GM23338 (cell line): Measurements from ENCODE around the gene MAT2A.

ENCODE experiments used
- CREB1 ChIP-seq: fragments of 250-450 bp; sonication (Bioruptor Pico); IDR thresholded peaks from 2 replicates; pipeline ENCODE4 v1.5.0; 2020; ENCODE audit warnings: low read depth, mild to moderate bottlenecking, moderate library complexity
- ETS1 ChIP-seq: IDR thresholded peaks from 2 replicates; pipeline ENCODE4 v1.6.1; 2016; ENCODE audit warnings: antibody characterized with exemption
- EZH2 ChIP-seq: fragments of 200-600 bp; sonication (generic); IDR thresholded peaks from one replicate; pipeline ENCODE4 v1.8.0; 2017; ENCODE audit warnings: antibody characterized with exemption, mild to moderate bottlenecking, low read depth; ENCODE audit not compliant: unreplicated experiment
- EZH2phosphoT487 ChIP-seq: fragments of 200-600 bp; sonication (generic); IDR thresholded peaks from one replicate; pipeline ENCODE4 v1.8.1; 2018; ENCODE audit warnings: antibody characterized with exemption; ENCODE audit not compliant: unreplicated experiment
- JUNB ChIP-seq: IDR thresholded peaks from one replicate; pipeline ENCODE4 v1.6.1; 2016; ENCODE audit warnings: antibody characterized with exemption; ENCODE audit not compliant: unreplicated experiment
- POLR2AphosphoS5 ChIP-seq: IDR thresholded peaks from 2 replicates; pipeline ENCODE4 v1.6.1; 2016; ENCODE audit warnings: antibody characterized with exemption, low read depth
- STAT1 ChIP-seq: IDR thresholded peaks from one replicate; pipeline ENCODE4 v1.6.1; 2016; ENCODE audit warnings: antibody characterized with exemption; ENCODE audit not compliant: unreplicated experiment
- ZNF114 ChIP-seq: fragments of 250-450 bp; sonication (Bioruptor Pico); IDR thresholded peaks from 2 replicates; pipeline ENCODE4 v1.5.0; 2020; ENCODE audit warnings: mild to moderate bottlenecking, moderate library complexity
- TF ChIP-seq, protein P1 (sequence below), 2 experiments: fragments of 200-600 bp in 1 of 2; sonication (generic) in 1 of 2; conservative IDR thresholded peaks; 2 replicates each; pipeline versions ENCODE4 v1.5.1 to v1.6.1; 2016 to 2017; ENCODE audit warnings: antibody characterized with exemption in 2 of 2, low read depth in 2 of 2, mild to moderate bottlenecking in 2 of 2, moderate library complexity in 1 of 2
- TF ChIP-seq, protein P2 (sequence below): IDR thresholded peaks from one replicate; pipeline ENCODE4 v1.6.1; 2018; ENCODE audit warnings: antibody characterized with exemption; ENCODE audit not compliant: unreplicated experiment

DNA sequence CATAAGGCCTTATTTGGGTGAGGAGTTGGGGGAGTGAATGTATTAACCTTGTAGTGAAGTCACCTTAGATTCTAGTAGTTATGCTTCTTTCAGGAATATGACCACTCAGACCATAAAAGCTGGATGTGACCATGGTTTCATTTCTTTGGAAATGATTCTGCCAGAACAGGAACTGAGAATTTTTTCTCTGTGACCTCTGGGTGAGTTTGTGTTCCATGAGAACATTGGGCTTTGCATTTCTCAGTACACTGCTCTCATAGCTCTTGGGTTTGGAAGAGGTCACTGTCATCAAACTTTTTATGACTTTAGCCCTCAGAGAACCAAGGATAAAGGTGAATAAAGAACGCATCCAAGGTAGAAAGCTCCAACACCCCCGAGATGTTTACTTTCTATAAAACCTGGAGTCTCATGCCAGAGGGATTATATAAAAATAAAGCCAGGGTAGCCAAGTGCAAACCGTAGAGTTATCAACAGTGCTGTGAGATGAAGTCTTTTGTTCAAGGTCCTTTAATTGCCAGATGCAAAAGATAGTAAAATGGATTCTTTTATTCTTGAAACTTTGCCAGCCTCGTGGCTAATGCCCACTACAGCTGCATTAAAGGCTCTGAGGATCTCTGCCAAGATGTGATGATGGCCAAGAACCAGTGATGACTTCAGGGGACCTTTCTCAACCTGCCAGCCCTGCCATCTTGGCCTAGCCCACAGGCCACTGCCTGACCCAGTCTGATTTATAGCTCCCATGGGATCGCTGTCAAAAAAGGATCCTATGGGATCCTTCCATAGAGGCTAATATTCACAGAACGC, 27.8 kb upstream of the MAT2A start:
- TF ChIP-seq, protein P1, sequence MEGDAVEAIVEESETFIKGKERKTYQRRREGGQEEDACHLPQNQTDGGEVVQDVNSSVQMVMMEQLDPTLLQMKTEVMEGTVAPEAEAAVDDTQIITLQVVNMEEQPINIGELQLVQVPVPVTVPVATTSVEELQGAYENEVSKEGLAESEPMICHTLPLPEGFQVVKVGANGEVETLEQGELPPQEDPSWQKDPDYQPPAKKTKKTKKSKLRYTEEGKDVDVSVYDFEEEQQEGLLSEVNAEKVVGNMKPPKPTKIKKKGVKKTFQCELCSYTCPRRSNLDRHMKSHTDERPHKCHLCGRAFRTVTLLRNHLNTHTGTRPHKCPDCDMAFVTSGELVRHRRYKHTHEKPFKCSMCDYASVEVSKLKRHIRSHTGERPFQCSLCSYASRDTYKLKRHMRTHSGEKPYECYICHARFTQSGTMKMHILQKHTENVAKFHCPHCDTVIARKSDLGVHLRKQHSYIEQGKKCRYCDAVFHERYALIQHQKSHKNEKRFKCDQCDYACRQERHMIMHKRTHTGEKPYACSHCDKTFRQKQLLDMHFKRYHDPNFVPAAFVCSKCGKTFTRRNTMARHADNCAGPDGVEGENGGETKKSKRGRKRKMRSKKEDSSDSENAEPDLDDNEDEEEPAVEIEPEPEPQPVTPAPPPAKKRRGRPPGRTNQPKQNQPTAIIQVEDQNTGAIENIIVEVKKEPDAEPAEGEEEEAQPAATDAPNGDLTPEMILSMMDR (conservative IDR thresholded peaks at IDR 0.05; ENCODE audit: low read depth in 2 of 2): no peak
- TF ChIP-seq, protein P2, sequence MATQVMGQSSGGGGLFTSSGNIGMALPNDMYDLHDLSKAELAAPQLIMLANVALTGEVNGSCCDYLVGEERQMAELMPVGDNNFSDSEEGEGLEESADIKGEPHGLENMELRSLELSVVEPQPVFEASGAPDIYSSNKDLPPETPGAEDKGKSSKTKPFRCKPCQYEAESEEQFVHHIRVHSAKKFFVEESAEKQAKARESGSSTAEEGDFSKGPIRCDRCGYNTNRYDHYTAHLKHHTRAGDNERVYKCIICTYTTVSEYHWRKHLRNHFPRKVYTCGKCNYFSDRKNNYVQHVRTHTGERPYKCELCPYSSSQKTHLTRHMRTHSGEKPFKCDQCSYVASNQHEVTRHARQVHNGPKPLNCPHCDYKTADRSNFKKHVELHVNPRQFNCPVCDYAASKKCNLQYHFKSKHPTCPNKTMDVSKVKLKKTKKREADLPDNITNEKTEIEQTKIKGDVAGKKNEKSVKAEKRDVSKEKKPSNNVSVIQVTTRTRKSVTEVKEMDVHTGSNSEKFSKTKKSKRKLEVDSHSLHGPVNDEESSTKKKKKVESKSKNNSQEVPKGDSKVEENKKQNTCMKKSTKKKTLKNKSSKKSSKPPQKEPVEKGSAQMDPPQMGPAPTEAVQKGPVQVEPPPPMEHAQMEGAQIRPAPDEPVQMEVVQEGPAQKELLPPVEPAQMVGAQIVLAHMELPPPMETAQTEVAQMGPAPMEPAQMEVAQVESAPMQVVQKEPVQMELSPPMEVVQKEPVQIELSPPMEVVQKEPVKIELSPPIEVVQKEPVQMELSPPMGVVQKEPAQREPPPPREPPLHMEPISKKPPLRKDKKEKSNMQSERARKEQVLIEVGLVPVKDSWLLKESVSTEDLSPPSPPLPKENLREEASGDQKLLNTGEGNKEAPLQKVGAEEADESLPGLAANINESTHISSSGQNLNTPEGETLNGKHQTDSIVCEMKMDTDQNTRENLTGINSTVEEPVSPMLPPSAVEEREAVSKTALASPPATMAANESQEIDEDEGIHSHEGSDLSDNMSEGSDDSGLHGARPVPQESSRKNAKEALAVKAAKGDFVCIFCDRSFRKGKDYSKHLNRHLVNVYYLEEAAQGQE: no peak
- TF ChIP-seq ZNF114 (CRISPR knock-in tag): no peak
- no peak for TF ChIP-seq POLR2AphosphoS5
- TF ChIP-seq EZH2: no peak
- TF ChIP-seq EZH2phosphoT487: no peak
- no peak for TF ChIP-seq JUNB
- no peak for TF ChIP-seq CREB1
- no peak for TF ChIP-seq STAT1
- TF ChIP-seq ETS1: no peak
